ENCODE results near the gene GPBP1. TPM values are rescaled to one million over a fixed set of nuclear protein-coding genes. Genes with fewer than 3 reads are reported as not detected.

GPBP1 gene
- total RNA-seq, 2 donors from 2014 or later = 91.7 to 108 TPM

Other genes starting within 250 kb of the GPBP1 start
- gene MIER3, start 221.9 kb upstream of the GPBP1 start, total RNA-seq = 10 to 100 TPM; 12.4 to 15.5 TPM

Data from activated naive CD4-positive, alpha-beta T cell treated with anti-CD3 and anti-CD28 coated beads, Interleukin-2, amount 50 U/mL, for 72 hours (primary cell).